ENCODE measurements around the gene DISP3.

DNA sequence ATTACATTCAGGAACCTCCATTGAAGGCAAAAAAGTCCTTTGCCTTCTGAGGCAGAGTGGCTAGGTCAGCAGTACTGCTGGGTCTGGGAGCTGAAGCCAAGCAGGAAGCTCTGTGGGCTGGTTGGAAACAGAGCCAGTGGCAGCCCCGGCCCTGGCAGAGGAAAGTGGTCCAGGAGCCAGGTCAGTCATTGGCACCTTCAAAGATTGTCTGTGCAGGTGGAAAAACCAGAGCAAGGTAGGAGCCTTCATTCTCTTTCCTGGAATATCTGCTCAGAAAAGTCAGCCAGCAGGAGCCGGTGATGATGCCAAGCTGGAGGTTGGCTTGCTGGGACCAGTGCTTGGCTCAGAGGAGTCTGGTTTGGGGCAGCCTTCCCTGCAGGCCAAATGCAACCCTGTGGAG, 12.5 kb upstream of the DISP3 start:
- TF ChIP-seq MYC (IDR thresholded peaks at IDR 0.05; ENCODE audit: low read depth, low read length) = no peak
- TF ChIP-seq, protein P1, sequence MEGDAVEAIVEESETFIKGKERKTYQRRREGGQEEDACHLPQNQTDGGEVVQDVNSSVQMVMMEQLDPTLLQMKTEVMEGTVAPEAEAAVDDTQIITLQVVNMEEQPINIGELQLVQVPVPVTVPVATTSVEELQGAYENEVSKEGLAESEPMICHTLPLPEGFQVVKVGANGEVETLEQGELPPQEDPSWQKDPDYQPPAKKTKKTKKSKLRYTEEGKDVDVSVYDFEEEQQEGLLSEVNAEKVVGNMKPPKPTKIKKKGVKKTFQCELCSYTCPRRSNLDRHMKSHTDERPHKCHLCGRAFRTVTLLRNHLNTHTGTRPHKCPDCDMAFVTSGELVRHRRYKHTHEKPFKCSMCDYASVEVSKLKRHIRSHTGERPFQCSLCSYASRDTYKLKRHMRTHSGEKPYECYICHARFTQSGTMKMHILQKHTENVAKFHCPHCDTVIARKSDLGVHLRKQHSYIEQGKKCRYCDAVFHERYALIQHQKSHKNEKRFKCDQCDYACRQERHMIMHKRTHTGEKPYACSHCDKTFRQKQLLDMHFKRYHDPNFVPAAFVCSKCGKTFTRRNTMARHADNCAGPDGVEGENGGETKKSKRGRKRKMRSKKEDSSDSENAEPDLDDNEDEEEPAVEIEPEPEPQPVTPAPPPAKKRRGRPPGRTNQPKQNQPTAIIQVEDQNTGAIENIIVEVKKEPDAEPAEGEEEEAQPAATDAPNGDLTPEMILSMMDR (IDR thresholded peaks at IDR 0.05; ENCODE audit: low read depth, low read length) = no peak

Data from NB4 (cell line).